ENCODE data around the gene PTGER2.

DNA sequence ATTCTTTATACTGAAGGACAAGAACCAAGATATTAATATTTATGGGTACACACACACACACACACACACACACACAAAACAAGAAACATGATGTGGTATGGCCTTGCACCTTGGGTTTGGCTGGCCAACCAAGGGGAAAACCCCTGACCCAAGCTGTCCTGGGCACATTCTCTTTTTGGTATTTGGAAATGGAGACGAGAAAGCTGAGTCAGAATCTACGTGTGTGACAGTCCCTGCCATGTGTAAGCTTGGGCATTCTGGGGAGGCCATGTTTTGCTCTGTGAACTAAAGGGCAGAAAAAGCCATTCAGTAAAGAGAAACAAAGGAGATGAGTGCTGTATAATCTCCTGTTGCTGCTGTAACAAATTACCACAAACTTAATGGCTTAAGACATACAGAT, 35.6 kb downstream of the PTGER2 start:
- TF ChIP-seq CTCF (IDR thresholded peaks at IDR 0.05) = no peak
- no peak for TF ChIP-seq ZFX (IDR thresholded peaks at IDR 0.05; ENCODE audit: borderline replicate concordance)
